HG03139 (cell line): ENCODE results near the gene PASK.

Source experiments
- ATAC-seq: cut with Tn5 transposase; IDR thresholded peaks from one replicate; pipeline ENCODE4 v1.9.1; 2021; ENCODE audit not compliant: unreplicated experiment

PASK gene

GRCh38 chr2:241087420-241088268, 61.6 kb downstream of the PASK start:
- no peak for ATAC-seq

GRCh38 chr2:241084856-241085444, 64.3 kb downstream of the PASK start:
- ATAC-seq: no peak

- ATAC-seq: no peak
These were observed 66.2 kb downstream of the PASK start for GRCh38 chr2:241083091-241083415.

- no peak for ATAC-seq
These were observed 66.8 kb downstream of the PASK start for GRCh38 chr2:241082341-241083090.

GRCh38 chr2:241081643-241082340, 67.5 kb downstream of the PASK start:
- ATAC-seq: no peak

- no peak for ATAC-seq
These were observed 68.1 kb downstream of the PASK start for GRCh38 chr2:241081190-241081642.

- ATAC-seq: no peak
These were observed 68.7 kb downstream of the PASK start for GRCh38 chr2:241080405-241081189.

GRCh38 chr2:241074901-241075540, 74.3 kb downstream of the PASK start:
- ATAC-seq: no peak

- no peak for ATAC-seq
These were observed 75.0 kb downstream of the PASK start for GRCh38 chr2:241074065-241074818.

GRCh38 chr2:241073166-241074064, 75.9 kb downstream of the PASK start:
- no peak for ATAC-seq

GRCh38 chr2:241072553-241073165, 76.6 kb downstream of the PASK start:
- no peak for ATAC-seq

GRCh38 chr2:241072151-241072550, 77.1 kb downstream of the PASK start:
- ATAC-seq: no peak

GRCh38 chr2:241071677-241072111, 77.6 kb downstream of the PASK start:
- ATAC-seq: no peak

- ATAC-seq: no peak
These were observed 78.2 kb downstream of the PASK start for GRCh38 chr2:241070811-241071676.

- no peak for ATAC-seq
These were observed 78.9 kb downstream of the PASK start for GRCh38 chr2:241070361-241070760.

- no peak for ATAC-seq
These were observed 79.4 kb downstream of the PASK start for GRCh38 chr2:241069821-241070281.
